Measurements from ENCODE around the gene CXCR4.

- TF ChIP-seq ARNT (IDR thresholded peaks at IDR 0.05) (no peak), FOXA1 (IDR thresholded peaks at IDR 0.05) (no peak), TARDBP (IDR thresholded peaks at IDR 0.05) (no peak), BHLHE40 (IDR thresholded peaks at IDR 0.05; ENCODE audit: borderline replicate concordance) (no peak), FOXK2 (IDR thresholded peaks at IDR 0.05) (no peak), FOXM1 (IDR thresholded peaks at IDR 0.05; ENCODE audit: borderline replicate concordance) (no peak), LEF1 (IDR thresholded peaks at IDR 0.05; ENCODE audit: borderline replicate concordance) (no peak), ZNF384 (IDR thresholded peaks at IDR 0.05) (no peak), SP1 (IDR thresholded peaks at IDR 0.05) (no peak), L3MBTL2 (conservative IDR thresholded peaks at IDR 0.05) (no peak)
Observed at GRCh38 chr2:136133176-136133575, 15.2 kb upstream of the CXCR4 start.

Data from HEK293T (cell line).